ENCODE data around the gene MAP3K7CL.
"Not testable (repeated sequence)": the region's sequence is repeated elsewhere in the genome, so short reads cannot be mapped to it uniquely, and the experiment has no call there.

MAP3K7CL gene

GRCh38 chr21:29166853-29167252 is 36.4 kb downstream of the MAP3K7CL start:
- TF ChIP-seq SPI1 (IDR thresholded peaks at IDR 0.05; ENCODE audit: borderline replicate concordance, low read depth) (peak; percentile 15; the same call in 1 of the 2 replicates), POLR2AphosphoS5 (IDR thresholded peaks at IDR 0.05; ENCODE audit: low read depth) (no peak)
- DNase-seq (ENCODE audit: low read depth in 1 of 2, low spot score in 1 of 2) = no peak
- H3K27me3 ChIP-seq (ENCODE audit: insufficient read depth, poor library complexity, severe bottlenecking) = no peaks in the 10 kb centered on the region
- no peak overlapping the region for H3K27ac ChIP-seq (replicated peaks)
- no peak overlapping the region for H3K4me3 ChIP-seq (replicated peaks; ENCODE audit: insufficient read depth, low read length)

- not testable (repeated sequence) for H3K4me3 ChIP-seq (replicated peaks; ENCODE audit: insufficient read depth, low read length); DNase-seq (ENCODE audit: low read depth in 1 of 2, low spot score in 1 of 2); H3K27me3 ChIP-seq (ENCODE audit: insufficient read depth, poor library complexity, severe bottlenecking); H3K27ac ChIP-seq (replicated peaks)
Measured at GRCh38 chr21:29167481-29167880, 37.0 kb downstream of the MAP3K7CL start.

- no peak for TF ChIP-seq POLR2AphosphoS5 (IDR thresholded peaks at IDR 0.05; ENCODE audit: low read depth)
- no peak for TF ChIP-seq SPI1 (IDR thresholded peaks at IDR 0.05; ENCODE audit: borderline replicate concordance, low read depth)
- TF ChIP-seq CTCF (IDR thresholded peaks at IDR 0.05; ENCODE audit: insufficient read depth, low read length) = no peak
- H3K4me3 ChIP-seq (replicated peaks; ENCODE audit: insufficient read depth, low read length) = no peak overlapping the region
- H3K27ac ChIP-seq (replicated peaks) = no peak overlapping the region
- DNase-seq (ENCODE audit: low read depth in 1 of 2, low spot score in 1 of 2) = no peak
- no peaks in the 10 kb centered on the region for H3K27me3 ChIP-seq (ENCODE audit: insufficient read depth, poor library complexity, severe bottlenecking)
Measured at GRCh38 chr21:29168891-29169315, 38.5 kb downstream of the MAP3K7CL start.

GRCh38 chr21:29170944-29171343 is 40.5 kb downstream of the MAP3K7CL start:
- 0 out of 2 replicates have a peak overlapping the region, but pooled peaks have one; percentile 17 for H3K27ac ChIP-seq (replicated peaks)

More at GRCh38 chr21:29170944-29171343, 40.5 kb downstream of the MAP3K7CL start:
- no peak overlapping the region for H3K4me3 ChIP-seq (replicated peaks; ENCODE audit: insufficient read depth, low read length)
- DNase-seq (ENCODE audit: low read depth in 1 of 2, low spot score in 1 of 2) = no peak
- TF ChIP-seq SPI1 (IDR thresholded peaks at IDR 0.05; ENCODE audit: borderline replicate concordance, low read depth) (no peak), GABPA (IDR thresholded peaks at IDR 0.05; ENCODE audit: low read depth) (no peak), POLR2AphosphoS5 (IDR thresholded peaks at IDR 0.05; ENCODE audit: low read depth) (no peak), CTCF (IDR thresholded peaks at IDR 0.05; ENCODE audit: insufficient read depth, low read length) (no peak), REST (IDR thresholded peaks at IDR 0.05; ENCODE audit: insufficient replicate concordance, low read depth) (no peak)
- H3K27me3 ChIP-seq (ENCODE audit: insufficient read depth, poor library complexity, severe bottlenecking) = no peaks in the 10 kb centered on the region
